Tibial nerve (tissue), 4 donors: ENCODE results near the gene PTGR3. TPM values are rescaled to one million over a fixed set of nuclear protein-coding genes. Genes with fewer than 3 reads are reported as not detected.

ENCODE experiments used
- DNase-seq, 2 donors: peaks; one replicate each; pipeline ENCODE4 v3.0.0-alpha.2; 2019; ENCODE audit warnings: low spot score in 2 of 2
- H3K27ac ChIP-seq, 4 donors: fragments of 200-600 bp; sonication (generic) in 3 of 4; one replicate each; pipeline ENCODE4 v1.5.1; 2017 to 2019; ENCODE audit warnings: mild to moderate bottlenecking in 1 of 4
- H3K27me3 ChIP-seq, 2 donors: fragments of 200-600 bp; sonication (generic) in 1 of 2; one replicate each; pipeline versions ENCODE4 v1.5.1 to v1.6.0; 2017 to 2019
- H3K36me3 ChIP-seq, 3 donors: fragments of 200-600 bp; sonication (generic); one replicate each; pipeline ENCODE4 v1.5.1; 2018 to 2019
- H3K4me1 ChIP-seq, 4 donors: fragments of 200-600 bp; sonication (generic) in 3 of 4; one replicate each; pipeline ENCODE4 v1.5.1; 2017 to 2019
- H3K4me3 ChIP-seq, 4 donors: fragments of 200-600 bp; sonication (generic) in 3 of 4; one replicate each; pipeline ENCODE4 v1.5.1; 2017 to 2019; ENCODE audit warnings: mild to moderate bottlenecking in 1 of 4, moderate library complexity in 1 of 4
- H3K9me3 ChIP-seq, 4 donors: fragments of 200-600 bp; sonication (generic) in 3 of 4; one replicate each; pipeline ENCODE4 v1.5.1; 2017 to 2019
- CTCF ChIP-seq, 5 experiments: fragments of 200-600 bp in 3 of 5; fragments of 450-650 bp in 2 of 5; sonication (generic) in 3 of 5; IDR thresholded peaks; one replicate each; pipeline ENCODE4 v1.5.1; 2016 to 2019; ENCODE audit warnings: antibody characterized with exemption in 5 of 5, mild to moderate bottlenecking in 3 of 5, moderate library complexity in 2 of 5
- EP300 ChIP-seq, 2 donors: sonication (generic); formaldehyde crosslinking; IDR thresholded peaks; one replicate each; pipeline ENCODE4 v1.6.1; 2017; ENCODE audit warnings: antibody characterized with exemption in 2 of 2, mild to moderate bottlenecking in 1 of 2
- POLR2A ChIP-seq, 2 donors: fragments of 450-650 bp; IDR thresholded peaks; one replicate each; pipeline ENCODE4 v1.6.1; 2017; ENCODE audit warnings: antibody characterized with exemption in 2 of 2, mild to moderate bottlenecking in 2 of 2, moderate library complexity in 2 of 2
- WGBS, 2 donors: methylation state at CpG; one replicate each; pipeline ENCODE4 v1.1.5; 2018; 5-methylcytosine and 5-hydroxymethylcytosine counted together
- total RNA-seq, 4 donors: library from RNA; depleted of rRNA; stranded (reverse); fragments of >200 nt; gene quantifications; one replicate each; pipeline ENCODE4 v1.1.0, GENCODE V29; 2016

Gene PTGR3
- total RNA-seq, 4 donors from 2014 or later = 12.7 to 35.9 (median 24.5) TPM

- H3K9me3 ChIP-seq = no peaks in the 10 kb centered on the region
- H3K4me3 ChIP-seq = no peak overlapping the region
- WGBS, 2 donors = 90 to 93% methylated on average over 13 of the region's 13 CpGs
- H3K4me1 ChIP-seq = peaks cover 0 to 7% (median 0%) of the 10 kb centered on the region in 4 donors
- H3K27ac ChIP-seq = no peak overlapping the region
- peaks cover 0 to 14% (median 0%) of the 10 kb centered on the region in 3 donors for H3K36me3 ChIP-seq
- TF ChIP-seq CTCF (IDR thresholded peaks at IDR 0.05) (no peak), POLR2A (IDR thresholded peaks at IDR 0.05) (no peak), EP300 (IDR thresholded peaks at IDR 0.05) (no peak)
- H3K27me3 ChIP-seq = no peaks in the 10 kb centered on the region
- DNase-seq = no peak
Measured at GRCh38 chr18:75238100-75238499, 29.2 kb upstream of the PTGR3 start.

DNA sequence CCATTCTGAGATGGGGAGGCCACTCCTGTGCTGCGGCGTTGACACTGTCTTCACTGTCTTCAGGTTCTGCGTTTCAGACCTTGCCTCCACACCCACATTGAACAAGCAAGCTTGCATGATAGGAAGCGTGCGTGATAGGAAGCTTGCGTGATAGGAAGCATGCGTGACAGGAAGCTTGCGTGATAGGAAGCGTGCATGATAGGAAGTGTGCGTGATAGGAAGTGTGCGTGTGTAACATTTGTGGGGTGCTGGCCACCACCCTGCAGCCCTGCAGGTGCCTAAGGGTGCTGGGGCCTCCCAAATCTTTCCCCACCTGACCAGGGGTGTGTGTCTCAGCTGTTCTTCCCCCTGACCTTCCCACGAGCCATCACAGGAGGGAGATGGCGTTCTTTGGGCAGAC, 27.0 kb upstream of the PTGR3 start:
- WGBS, 2 donors = 93 to 94% methylated on average over 13 of the region's 13 CpGs
- Histone ChIP-seq H3K27ac (no peak overlapping the region), H3K9me3 (no peaks in the 10 kb centered on the region), H3K4me3 (no peak overlapping the region), H3K4me1 (peaks cover 0 to 17% (median 2%) of the 10 kb centered on the region in 4 donors), H3K27me3 (no peaks in the 10 kb centered on the region), H3K36me3 (peaks cover 0 to 8% (median 0%) of the 10 kb centered on the region in 3 donors)
- DNase-seq = no peak
- TF ChIP-seq EP300 (IDR thresholded peaks at IDR 0.05) (no peak), POLR2A (IDR thresholded peaks at IDR 0.05) (no peak), CTCF (IDR thresholded peaks at IDR 0.05) (no peak)

GRCh38 chr18:75234901-75235300, 26.0 kb upstream of the PTGR3 start:
- Histone ChIP-seq H3K4me3 (no peak overlapping the region), H3K9me3 (no peaks in the 10 kb centered on the region), H3K27me3 (no peaks in the 10 kb centered on the region), H3K4me1 (peaks cover 0 to 25% (median 3%) of the 10 kb centered on the region in 4 donors), H3K27ac (no peak overlapping the region), H3K36me3 (peaks cover 0 to 8% (median 0%) of the 10 kb centered on the region in 3 donors)
- DNase-seq = no peak
- WGBS, 2 donors = 93 to 95% methylated on average over 12 of the region's 12 CpGs
- no peak for TF ChIP-seq EP300 (IDR thresholded peaks at IDR 0.05)
- no peak for TF ChIP-seq CTCF (IDR thresholded peaks at IDR 0.05)
- TF ChIP-seq POLR2A (IDR thresholded peaks at IDR 0.05) = no peak

GRCh38 chr18:75231053-75231406, 22.1 kb upstream of the PTGR3 start:
- H3K27ac ChIP-seq = peak overlapping the region in 2 of 4 donors; percentile 0 to 40
- WGBS, 2 donors = 70 to 87% methylated on average over 3 to 5 of the region's 5 CpGs
- H3K27me3 ChIP-seq = no peaks in the 10 kb centered on the region
- DNase-seq = no peak
- peaks cover 0 to 8% (median 0%) of the 10 kb centered on the region in 3 donors for H3K36me3 ChIP-seq
- TF ChIP-seq CTCF (IDR thresholded peaks at IDR 0.05) = no peak
- no peak for TF ChIP-seq EP300 (IDR thresholded peaks at IDR 0.05)
- TF ChIP-seq POLR2A (IDR thresholded peaks at IDR 0.05) = no peak
- no peak overlapping the region for H3K4me3 ChIP-seq
- H3K4me1 ChIP-seq = peaks cover 0 to 49% (median 20%) of the 10 kb centered on the region in 4 donors
- no peaks in the 10 kb centered on the region for H3K9me3 ChIP-seq

DNA sequence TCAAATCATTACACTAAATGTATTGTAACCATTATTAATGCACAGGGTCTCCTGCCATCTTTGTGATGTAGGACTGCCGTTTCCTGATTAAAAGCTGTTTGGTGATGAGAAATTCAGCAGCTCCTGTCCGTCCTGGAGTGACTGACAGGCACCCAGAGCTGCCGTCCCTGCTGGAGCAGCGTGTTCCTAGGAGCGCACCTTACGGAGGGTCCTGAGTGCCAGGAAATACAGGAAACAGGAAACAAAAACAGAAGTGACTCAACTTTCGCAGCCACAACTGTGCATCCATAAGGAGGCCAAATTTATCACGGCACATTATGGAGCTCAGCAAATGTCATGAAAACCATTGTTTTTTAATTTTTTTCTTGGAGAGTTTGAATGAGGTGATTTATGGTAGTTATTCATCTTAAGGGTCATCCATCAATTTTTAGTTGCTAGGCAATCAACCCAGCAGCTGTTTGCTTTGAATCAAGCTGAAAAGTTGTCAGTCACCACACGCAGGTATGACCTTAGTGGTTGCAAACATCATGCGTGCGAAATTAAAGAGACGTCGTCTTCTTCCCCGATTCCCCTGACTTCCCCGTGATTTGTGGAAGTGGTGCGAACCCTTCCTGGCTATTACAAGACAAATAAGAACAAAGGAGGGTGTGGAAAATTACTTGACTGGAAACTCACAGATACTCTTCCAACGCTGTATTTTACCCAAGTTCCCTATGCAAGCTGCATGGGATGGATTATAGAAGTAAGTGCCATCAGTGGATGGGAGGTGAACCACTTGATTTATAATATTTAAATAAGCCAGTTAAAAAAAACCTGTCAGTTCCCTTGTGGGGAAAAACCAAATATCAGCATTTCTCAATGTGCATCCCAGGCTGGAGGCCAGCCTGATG, 21.5 kb upstream of the PTGR3 start:
- Histone ChIP-seq H3K36me3 (peaks cover 0 to 5% (median 0%) of the 10 kb centered on the region in 3 donors), H3K27ac (peak overlapping the region in 1 of 4 donors; percentile 40), H3K27me3 (no peaks in the 10 kb centered on the region), H3K4me1 (peaks cover 0 to 54% (median 21%) of the 10 kb centered on the region in 4 donors), H3K9me3 (no peaks in the 10 kb centered on the region), H3K4me3 (no peak overlapping the region)
- WGBS, 2 donors = 75 to 84% methylated on average over 17 of the region's 17 CpGs
- TF ChIP-seq CTCF (IDR thresholded peaks at IDR 0.05) (no peak), EP300 (IDR thresholded peaks at IDR 0.05) (no peak), POLR2A (IDR thresholded peaks at IDR 0.05) (no peak)
- DNase-seq = no peak
